ENCODE data around the gene ZBTB25. TPM values are rescaled to one million over a fixed set of nuclear protein-coding genes. Genes with fewer than 3 reads are reported as not detected.

Gene ZBTB25
- total RNA-seq, 2 experiments from 2014 or later, result 26.2 to 28.2 TPM

GRCh38 chr14:64461221-64461620 is 42.4 kb downstream of the ZBTB25 start:
- Mint-ChIP-seq H3K9me3 (ENCODE audit: insufficient read depth) (no peaks in the 10 kb centered on the region), H3K4me3 (no peak overlapping the region), H3K36me3 (ENCODE audit: low read depth) (peaks cover 47% of the 10 kb centered on the region), H3K27ac (no peak overlapping the region), H3K27me3 (ENCODE audit: low read depth) (peaks cover 4% of the 10 kb centered on the region), H3K4me1 (ENCODE audit: low read depth) (peaks cover 34% of the 10 kb centered on the region)
- CTCF ChIA-PET, result interaction anchor here (4.4 kb wide), 1 partner anchor 12 kb away, joined by 24 read pairs; no protein-coding TSS in a partner anchor
- DNase-seq (no peak), ATAC-seq (no peak)
- POLR2A ChIA-PET, result interaction anchor here (1.5 kb wide), 1 partner anchor 48 kb away, joined by 4 read pairs; no protein-coding TSS in a partner anchor

- H3K9me3 Mint-ChIP-seq (ENCODE audit: insufficient read depth), result no peaks in the 10 kb centered on the region
- peaks cover 23% of the 10 kb centered on the region for H3K4me1 Mint-ChIP-seq (ENCODE audit: low read depth)
- H3K27ac Mint-ChIP-seq, result peak overlapping the region; percentile 39
- ChIA-PET POLR2A (interaction anchor here (1.0 to 1.5 kb wide), 2 partner anchors 46 to 72 kb away, joined by 3 to 4 read pairs; partner anchors contain the start of gene MTHFD1), CTCF (interaction anchor here (0.6 to 1.2 kb wide), 4 partner anchors 13 to 51 kb away, joined by 3 to 4 read pairs (median 3); no protein-coding TSS in a partner anchor)
- H3K27me3 Mint-ChIP-seq (ENCODE audit: low read depth), result no peaks in the 10 kb centered on the region
- peaks cover 58% of the 10 kb centered on the region for H3K36me3 Mint-ChIP-seq (ENCODE audit: low read depth)
- DNase-seq (no peak), ATAC-seq (no peak)
- no peak overlapping the region for H3K4me3 Mint-ChIP-seq
Observed at GRCh38 chr14:64459405-64460136, 44.1 kb downstream of the ZBTB25 start.

- Mint-ChIP-seq H3K27ac (no peak overlapping the region), H3K9me3 (ENCODE audit: insufficient read depth) (no peaks in the 10 kb centered on the region), H3K4me1 (ENCODE audit: low read depth) (peaks cover 22% of the 10 kb centered on the region), H3K36me3 (ENCODE audit: low read depth) (peaks cover 72% of the 10 kb centered on the region), H3K27me3 (ENCODE audit: low read depth) (no peaks in the 10 kb centered on the region), H3K4me3 (no peak overlapping the region)
- POLR2A ChIA-PET, result no interaction called here
- no peak for DNase-seq
- CTCF ChIA-PET, result no interaction called here
- ATAC-seq, result no peak
Observed at GRCh38 chr14:64454671-64455070, 49.0 kb downstream of the ZBTB25 start.

GRCh38 chr14:64450255-64450654 is 53.4 kb downstream of the ZBTB25 start:
- DNase-seq, result no peak
- Mint-ChIP-seq H3K27me3 (ENCODE audit: low read depth) (no peaks in the 10 kb centered on the region), H3K27ac (peak overlapping the region; percentile 69), H3K4me3 (no peak overlapping the region), H3K36me3 (ENCODE audit: low read depth) (peaks cover 60% of the 10 kb centered on the region), H3K4me1 (ENCODE audit: low read depth) (peaks cover 40% of the 10 kb centered on the region), H3K9me3 (ENCODE audit: insufficient read depth) (no peaks in the 10 kb centered on the region)
- ChIA-PET POLR2A (interaction anchor here (1.3 to 1.6 kb wide), 3 partner anchors 20 to 63 kb away, joined by 3 to 5 read pairs (median 3); partner anchors contain the start of gene MTHFD1), CTCF (interaction anchor here (0.8 to 11.2 kb wide), 5 partner anchors 12 to 59 kb away, joined by 3 to 111 read pairs (median 13); no protein-coding TSS in a partner anchor)
- ATAC-seq, result peak; percentile 37

GRCh38 chr14:64447876-64448670 is 55.6 kb downstream of the ZBTB25 start:
- ATAC-seq (peak; percentile 29), DNase-seq (peak; percentile 42)
- ChIA-PET CTCF (interaction anchor here (0.7 to 11.2 kb wide), 9 partner anchors 14 to 145 kb away, joined by 3 to 111 read pairs (median 5); partner anchors contain the start of gene MTHFD1), POLR2A (interaction anchor here (0.6 to 1.6 kb wide), 6 partner anchors 11 to 110 kb away, joined by 3 to 5 read pairs (median 4); partner anchors contain the start of genes AKAP5 and ZBTB1)
- Mint-ChIP-seq H3K4me3 (peak overlapping the region; percentile 30), H3K9me3 (ENCODE audit: insufficient read depth) (no peaks in the 10 kb centered on the region), H3K36me3 (ENCODE audit: low read depth) (peaks cover 65% of the 10 kb centered on the region), H3K27ac (peak overlapping the region; percentile 87), H3K27me3 (ENCODE audit: low read depth) (no peaks in the 10 kb centered on the region), H3K4me1 (ENCODE audit: low read depth) (peaks cover 58% of the 10 kb centered on the region)

GRCh38 chr14:64444984-64445845 is 58.4 kb downstream of the ZBTB25 start:
- DNase-seq (peak; percentile 63), ATAC-seq (peak; percentile 75)
- Mint-ChIP-seq H3K36me3 (ENCODE audit: low read depth) (peaks cover 70% of the 10 kb centered on the region), H3K4me3 (no peak overlapping the region), H3K27ac (peak overlapping the region; percentile 91), H3K9me3 (ENCODE audit: insufficient read depth) (no peaks in the 10 kb centered on the region), H3K4me1 (ENCODE audit: low read depth) (peaks cover 54% of the 10 kb centered on the region), H3K27me3 (ENCODE audit: low read depth) (no peaks in the 10 kb centered on the region)
- ChIA-PET CTCF (interaction anchor here (0.6 to 11.2 kb wide), 8 partner anchors 10 to 192 kb away, joined by 3 to 111 read pairs (median 4); no protein-coding TSS in a partner anchor), POLR2A (interaction anchor here (0.8 to 2.9 kb wide), 4 partner anchors 19 to 60 kb away, joined by 3 to 9 read pairs (median 6); partner anchors contain the start of gene ZBTB1)

- H3K27ac Mint-ChIP-seq, result peak overlapping the region; percentile 18
- DNase-seq, result no peak
- H3K36me3 Mint-ChIP-seq (ENCODE audit: low read depth), result peaks cover 69% of the 10 kb centered on the region
- no peak for ATAC-seq
- no peak overlapping the region for H3K4me3 Mint-ChIP-seq
- no peaks in the 10 kb centered on the region for H3K9me3 Mint-ChIP-seq (ENCODE audit: insufficient read depth)
- ChIA-PET CTCF (interaction anchor here (1.4 to 11.2 kb wide), 4 partner anchors 9 to 34 kb away, joined by 3 to 111 read pairs (median 10); no protein-coding TSS in a partner anchor), POLR2A (interaction anchor here (1.5 kb wide), 1 partner anchor 56 kb away, joined by 5 read pairs; the partner anchor contains the start of gene MTHFD1)
- no peaks in the 10 kb centered on the region for H3K27me3 Mint-ChIP-seq (ENCODE audit: low read depth)
- H3K4me1 Mint-ChIP-seq (ENCODE audit: low read depth), result peaks cover 46% of the 10 kb centered on the region
Observed at GRCh38 chr14:64444140-64444539, 59.5 kb downstream of the ZBTB25 start.

GRCh38 chr14:64442300-64442988 is 61.2 kb downstream of the ZBTB25 start:
- Mint-ChIP-seq H3K4me1 (ENCODE audit: low read depth) (peaks cover 45% of the 10 kb centered on the region), H3K27ac (no peak overlapping the region), H3K9me3 (ENCODE audit: insufficient read depth) (no peaks in the 10 kb centered on the region), H3K27me3 (ENCODE audit: low read depth) (no peaks in the 10 kb centered on the region), H3K4me3 (no peak overlapping the region), H3K36me3 (ENCODE audit: low read depth) (peaks cover 72% of the 10 kb centered on the region)
- ChIA-PET POLR2A (no interaction called here), CTCF (interaction anchor here (11.2 kb wide), 1 partner anchor 12 kb away, joined by 111 read pairs; no protein-coding TSS in a partner anchor)
- ATAC-seq (no peak), DNase-seq (no peak)

GRCh38 chr14:64440494-64440893 is 63.1 kb downstream of the ZBTB25 start:
- Mint-ChIP-seq H3K36me3 (ENCODE audit: low read depth) (peaks cover 82% of the 10 kb centered on the region), H3K27me3 (ENCODE audit: low read depth) (no peaks in the 10 kb centered on the region), H3K4me1 (ENCODE audit: low read depth) (peaks cover 36% of the 10 kb centered on the region), H3K9me3 (ENCODE audit: insufficient read depth) (no peaks in the 10 kb centered on the region), H3K4me3 (no peak overlapping the region), H3K27ac (no peak overlapping the region)
- CTCF ChIA-PET, result interaction anchor here (3.7 kb wide), 1 partner anchor 10 kb away, joined by 33 read pairs; no protein-coding TSS in a partner anchor
- POLR2A ChIA-PET, result no interaction called here
- ATAC-seq (no peak), DNase-seq (no peak)

- H3K9me3 Mint-ChIP-seq (ENCODE audit: insufficient read depth), result no peaks in the 10 kb centered on the region
- ChIA-PET CTCF (interaction anchor here (0.7 to 3.7 kb wide), 4 partner anchors 9 to 95 kb away, joined by 3 to 33 read pairs (median 3); no protein-coding TSS in a partner anchor), POLR2A (no interaction called here)
- peaks cover 22% of the 10 kb centered on the region for H3K4me1 Mint-ChIP-seq (ENCODE audit: low read depth)
- no peaks in the 10 kb centered on the region for H3K27me3 Mint-ChIP-seq (ENCODE audit: low read depth)
- H3K4me3 Mint-ChIP-seq, result no peak overlapping the region
- DNase-seq, result no peak
- no peak for ATAC-seq
- H3K27ac Mint-ChIP-seq, result no peak overlapping the region
- peaks cover 79% of the 10 kb centered on the region for H3K36me3 Mint-ChIP-seq (ENCODE audit: low read depth)
Observed at GRCh38 chr14:64439141-64439540, 64.5 kb downstream of the ZBTB25 start.
